HEK293 (cell line): ENCODE results near the gene DNAJC3.

Experiments used
- CTCF ChIP-seq: fragments of 450-650 bp; formaldehyde crosslinking; IDR thresholded peaks from 2 replicates; pipeline ENCODE4 v1.5.1; 2016; ENCODE audit warnings: missing biosample characterization, missing genetic modification characterization
- KLF10 ChIP-seq: fragments of 450-650 bp; IDR thresholded peaks from 2 replicates; pipeline ENCODE4 v1.5.1; 2018; ENCODE audit warnings: missing biosample characterization, mild to moderate bottlenecking, missing genetic modification characterization
- MEIS1 ChIP-seq: sonication (generic); formaldehyde crosslinking; IDR thresholded peaks from 2 replicates; pipeline ENCODE4 v1.8.1; 2022; ENCODE audit warnings: missing genetic modification reagents, mild to moderate bottlenecking, borderline replicate concordance
- SCRT2 ChIP-seq: fragments of 450-650 bp; formaldehyde crosslinking; IDR thresholded peaks from 2 replicates; pipeline ENCODE4 v1.5.1; 2016; ENCODE audit warnings: missing biosample characterization, missing genetic modification characterization
- SP2 ChIP-seq: fragments of 450-650 bp; formaldehyde crosslinking; IDR thresholded peaks from 2 replicates; pipeline ENCODE4 v1.5.1; 2016; ENCODE audit warnings: missing biosample characterization, missing genetic modification characterization
- TRIM28 ChIP-seq: IDR thresholded peaks from 2 replicates; pipeline ENCODE4 v1.6.1; 2011; ENCODE audit warnings: low read length, control low read depth, borderline replicate concordance
- ZBTB21 ChIP-seq: fragments of 450-650 bp; formaldehyde crosslinking; IDR thresholded peaks from 2 replicates; pipeline ENCODE4 v1.5.1; 2017; ENCODE audit warnings: missing biosample characterization, missing genetic modification characterization
- ZBTB49 ChIP-seq: fragments of 450-650 bp; formaldehyde crosslinking; IDR thresholded peaks from 2 replicates; pipeline ENCODE4 v1.5.1; 2016; ENCODE audit warnings: missing biosample characterization, missing genetic modification characterization, low read depth
- ZNF10 ChIP-seq: fragments of 450-650 bp; formaldehyde crosslinking; IDR thresholded peaks from 2 replicates; pipeline ENCODE4 v1.5.1; 2017; ENCODE audit warnings: missing biosample characterization, missing genetic modification characterization
- ZNF112 ChIP-seq: fragments of 450-650 bp; formaldehyde crosslinking; IDR thresholded peaks from 2 replicates; pipeline ENCODE4 v1.5.0; 2017; ENCODE audit warnings: missing biosample characterization, missing genetic modification characterization
- ZNF214 ChIP-seq: fragments of 450-650 bp; formaldehyde crosslinking; IDR thresholded peaks from 2 replicates; pipeline ENCODE4 v1.5.1; 2017; ENCODE audit warnings: missing biosample characterization, mild to moderate bottlenecking, missing genetic modification characterization, borderline replicate concordance
- ZNF692 ChIP-seq: fragments of 450-650 bp; formaldehyde crosslinking; IDR thresholded peaks from 2 replicates; pipeline ENCODE4 v1.5.1; 2016; ENCODE audit warnings: missing biosample characterization, missing genetic modification characterization
- ZNF792 ChIP-seq: fragments of 450-650 bp; formaldehyde crosslinking; IDR thresholded peaks from 2 replicates; pipeline ENCODE4 v1.5.1; 2016; ENCODE audit warnings: missing biosample characterization, missing genetic modification characterization

- TF ChIP-seq CTCF (tag by site-specific recombination) (no peak), ZBTB21 (tag by site-specific recombination) (no peak), SCRT2 (tag by site-specific recombination) (no peak), ZNF792 (tag by site-specific recombination) (no peak), ZNF692 (tag by site-specific recombination) (no peak), ZNF214 (tag by site-specific recombination) (no peak), SP2 (tag by site-specific recombination) (no peak), ZNF112 (tag by site-specific recombination) (no peak), MEIS1 (CRISPR knock-in tag) (no peak), KLF10 (no peak), ZNF10 (tag by site-specific recombination) (no peak), ZBTB49 (no peak), TRIM28 (no peak)
These were observed 77.1 kb downstream of the DNAJC3 start for GRCh38 chr13:95754069-95754468.
